Measurements from ENCODE around the gene CRYBG2.
"Not testable (repeated sequence)": the region's sequence is repeated elsewhere in the genome, so short reads cannot be mapped to it uniquely, and the experiment has no call there.

Gene CRYBG2

DNA sequence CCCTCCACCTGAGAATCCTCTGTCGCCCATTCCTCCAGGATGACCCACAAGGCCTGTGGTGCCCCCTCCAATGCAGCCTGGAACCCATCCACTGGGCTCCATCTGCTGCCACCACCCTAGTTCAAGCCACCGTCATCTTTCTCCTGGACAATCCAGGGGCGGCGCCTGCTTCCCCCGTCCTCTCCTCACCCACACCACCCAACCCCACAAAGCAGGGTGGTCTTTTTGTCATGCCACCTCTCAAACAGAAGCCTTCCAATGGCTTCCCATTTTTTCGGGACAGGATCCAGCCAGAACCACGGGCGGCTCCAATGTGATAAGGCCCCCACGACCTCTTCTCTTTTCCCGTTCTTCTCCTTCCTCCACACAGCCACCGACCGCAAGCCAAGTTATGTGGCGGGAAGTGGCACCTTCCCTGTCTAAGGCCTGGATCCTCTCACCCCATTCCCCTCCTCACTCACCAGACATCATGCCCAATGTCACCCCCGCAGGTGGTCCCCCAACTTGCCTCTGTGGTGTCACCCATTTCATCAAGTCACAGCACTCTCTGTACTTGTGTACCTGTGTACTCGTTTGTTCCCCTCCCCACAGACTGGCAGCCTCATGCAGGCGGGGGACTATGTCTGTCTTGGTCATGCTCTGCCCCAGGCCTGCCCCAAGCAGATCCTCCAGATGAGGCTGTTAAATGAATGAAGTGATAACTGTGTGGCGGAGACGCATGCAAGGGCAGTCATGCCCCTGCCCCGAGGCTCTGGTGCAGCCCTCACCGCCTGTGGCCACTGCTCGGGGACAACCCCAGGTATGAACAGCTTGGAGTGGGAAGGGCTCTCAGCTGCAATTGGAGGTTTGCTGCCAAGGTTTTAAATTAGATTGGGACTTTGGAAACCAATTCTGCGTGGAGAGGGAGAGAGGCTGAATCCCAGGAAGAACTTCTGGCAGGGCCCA lies 58.5 kb downstream of the CRYBG2 start:
- DNase-seq (ENCODE audit: low spot score) = no peak

GRCh38 chr1:26293911-26294463 lies 59.9 kb downstream of the CRYBG2 start:
- no peak for DNase-seq (ENCODE audit: low spot score)

DNA sequence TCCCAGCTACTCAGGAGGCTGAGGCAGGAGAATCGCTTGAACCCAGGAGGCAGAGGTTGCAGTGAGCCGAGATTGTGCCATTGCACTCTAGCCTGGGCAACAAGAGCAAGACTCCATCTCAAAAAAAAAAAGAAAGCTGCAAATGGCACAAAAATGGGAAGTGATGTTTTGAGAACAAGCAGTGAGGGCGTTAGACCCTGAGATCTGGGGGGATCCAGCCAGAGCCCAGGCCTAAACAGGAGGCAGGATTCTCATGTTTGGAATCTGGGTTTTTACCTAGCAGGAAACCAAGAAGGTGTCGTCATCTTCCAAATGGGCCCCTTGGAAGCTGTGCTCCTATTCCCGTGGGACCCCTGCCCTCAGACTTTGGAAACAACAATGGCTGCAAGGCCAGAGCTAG lies 61.2 kb downstream of the CRYBG2 start:
- not testable (repeated sequence) for DNase-seq (ENCODE audit: low spot score)

- no peak for DNase-seq (ENCODE audit: low spot score)
Measured at GRCh38 chr1:26291939-26292338, 62.0 kb downstream of the CRYBG2 start.

DNA sequence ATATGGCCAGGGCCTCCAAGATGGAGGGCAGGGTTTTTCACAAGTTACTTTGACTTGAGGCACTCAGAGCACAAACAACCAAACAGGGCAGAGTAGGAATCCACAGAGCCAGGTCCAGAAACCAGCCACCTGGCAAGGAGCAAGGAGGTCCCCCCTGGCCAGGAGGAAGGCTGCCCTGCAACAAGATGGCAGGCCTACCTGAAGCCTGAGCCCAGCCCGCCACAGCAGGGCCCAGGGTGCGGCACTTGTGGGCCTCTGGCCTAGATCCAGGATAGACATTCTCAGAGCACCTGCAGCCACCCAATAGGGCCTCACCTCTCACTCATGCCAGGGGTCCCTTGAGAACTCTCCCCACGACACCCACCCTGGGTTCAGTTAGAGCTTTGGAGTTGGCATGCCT lies 62.5 kb downstream of the CRYBG2 start:
- DNase-seq (ENCODE audit: low spot score) = no peak

- no peak for DNase-seq (ENCODE audit: low spot score)
Measured at GRCh38 chr1:26290882-26291261, 63.1 kb downstream of the CRYBG2 start.

GRCh38 chr1:26290122-26290881 lies 63.6 kb downstream of the CRYBG2 start:
- DNase-seq (ENCODE audit: low spot score) = no peak

DNA sequence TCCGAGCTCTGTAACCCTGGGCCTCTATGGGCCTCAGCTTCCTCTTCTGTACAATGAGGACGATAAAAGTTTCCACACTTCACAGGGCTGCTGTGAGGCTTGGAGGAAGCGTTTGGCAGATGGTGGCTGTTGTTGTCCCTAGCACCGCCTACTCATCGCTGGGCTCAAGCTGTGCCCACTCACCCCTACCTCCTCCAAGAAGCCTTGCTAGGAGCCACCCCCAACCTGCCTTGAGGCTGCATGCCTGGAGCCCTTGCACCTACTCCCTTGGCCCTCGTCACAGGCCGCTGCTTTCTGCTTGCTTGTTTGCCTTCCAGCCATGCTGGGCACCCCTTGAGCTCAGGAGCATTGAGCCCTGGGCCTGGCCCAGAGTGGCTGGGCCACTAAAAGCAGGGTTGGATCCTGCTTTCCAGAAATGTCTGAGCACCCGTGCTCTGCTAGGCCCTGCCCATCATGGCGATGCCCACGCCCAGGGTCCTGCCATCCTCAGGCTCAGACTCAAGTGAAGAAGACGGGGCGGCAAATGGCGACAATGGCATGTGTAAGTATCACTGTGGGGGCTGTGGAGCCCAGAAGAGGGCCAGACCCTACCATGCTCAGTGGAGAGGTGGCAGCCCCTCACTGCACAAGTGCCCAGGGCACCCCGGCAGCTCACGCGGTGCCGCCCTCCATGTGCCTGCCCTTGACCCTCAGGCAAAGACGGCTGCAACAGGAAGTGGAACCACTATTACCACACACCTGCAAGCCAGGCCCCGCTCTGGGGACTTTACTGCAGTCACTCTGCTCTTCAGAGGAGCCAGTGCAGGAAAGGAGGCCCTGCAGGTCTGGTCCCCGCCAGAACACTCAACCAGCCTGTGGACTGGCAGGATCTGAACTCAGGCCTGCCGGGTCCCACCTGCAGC lies 64.5 kb downstream of the CRYBG2 start:
- DNase-seq (ENCODE audit: low spot score) = no peak

- no peak for DNase-seq (ENCODE audit: low spot score)
Measured at GRCh38 chr1:26288311-26288941, 65.5 kb downstream of the CRYBG2 start.

DNA sequence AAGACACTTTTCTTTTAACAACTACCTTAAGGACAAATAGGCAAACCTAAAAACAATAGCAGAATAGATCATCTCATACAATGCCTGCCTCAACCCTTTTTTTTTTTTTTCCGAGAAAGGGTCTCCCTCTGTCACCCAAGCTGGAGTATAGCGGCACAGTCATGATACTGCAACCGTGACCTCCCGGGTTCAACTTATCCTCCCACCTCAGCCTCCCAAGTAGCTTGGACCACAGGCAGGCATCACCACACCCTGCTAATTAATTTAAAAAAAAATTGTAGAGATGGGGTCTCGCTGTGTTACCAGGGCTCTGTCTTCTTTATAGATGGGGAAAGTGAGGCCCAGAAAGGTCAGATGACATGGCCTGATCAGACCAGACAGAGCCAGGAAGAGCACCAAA lies 66.1 kb downstream of the CRYBG2 start:
- DNase-seq (ENCODE audit: low spot score) = no peak

GRCh38 chr1:26287033-26287711 lies 66.8 kb downstream of the CRYBG2 start:
- DNase-seq (ENCODE audit: low spot score) = no peak

DNA sequence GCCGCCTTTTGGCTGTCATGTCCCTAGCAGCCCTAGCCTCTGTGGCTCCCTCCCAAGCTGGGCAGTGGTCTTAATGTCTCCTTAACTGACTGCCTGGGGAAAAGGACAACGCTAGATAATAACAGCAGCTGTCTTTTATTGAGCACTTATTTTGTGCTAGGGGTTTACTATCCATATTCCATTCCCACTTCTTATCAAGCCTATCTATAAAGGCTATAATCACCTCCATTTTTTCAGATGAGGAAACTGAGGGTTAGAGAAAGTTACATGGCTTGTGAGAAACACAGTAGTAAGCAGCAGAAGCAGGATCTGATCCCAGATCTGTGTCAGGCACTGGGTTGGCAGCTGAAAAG lies 67.9 kb downstream of the CRYBG2 start:
- DNase-seq (ENCODE audit: low spot score) = no peak

- DNase-seq (ENCODE audit: low spot score) = no peak
Measured at GRCh38 chr1:26285366-26286063, 68.4 kb downstream of the CRYBG2 start.

DNA sequence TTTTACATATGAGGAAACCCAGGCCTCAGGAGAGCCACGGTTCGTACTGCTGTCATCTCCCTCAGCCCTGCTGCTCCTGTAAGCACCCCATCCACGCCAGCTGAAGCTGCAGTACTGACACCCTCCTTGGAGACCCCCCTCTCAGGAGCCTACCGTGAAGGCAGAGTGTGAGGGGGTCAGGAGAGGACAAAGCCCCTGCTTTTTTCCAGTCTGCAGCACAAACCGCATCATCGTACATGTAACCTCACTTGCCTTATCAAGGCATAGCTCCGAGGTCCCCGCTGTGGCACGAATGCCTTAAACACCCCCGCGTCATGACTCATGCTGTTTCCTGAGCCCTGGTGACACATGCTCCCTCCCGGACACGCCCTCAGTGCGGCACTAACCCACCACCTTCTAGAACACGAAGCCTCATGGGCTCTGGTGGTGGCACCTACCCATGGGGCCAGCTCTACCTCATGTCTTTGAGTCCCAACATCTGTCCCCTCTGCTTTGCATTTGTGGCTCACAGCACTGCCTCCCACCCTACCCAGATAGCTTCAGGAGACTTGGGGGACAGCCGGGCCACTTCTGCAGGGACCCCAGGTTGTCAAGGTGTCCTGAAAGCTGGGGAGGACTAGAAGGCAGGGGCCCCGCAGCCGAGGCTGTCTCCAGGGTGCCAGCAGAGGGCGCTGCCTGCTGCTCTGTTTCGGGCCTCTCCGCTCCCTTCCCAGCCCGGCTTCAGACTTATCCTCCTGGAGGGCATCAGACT lies 69.2 kb downstream of the CRYBG2 start:
- peak; percentile 74 for DNase-seq (ENCODE audit: low spot score)

DNA sequence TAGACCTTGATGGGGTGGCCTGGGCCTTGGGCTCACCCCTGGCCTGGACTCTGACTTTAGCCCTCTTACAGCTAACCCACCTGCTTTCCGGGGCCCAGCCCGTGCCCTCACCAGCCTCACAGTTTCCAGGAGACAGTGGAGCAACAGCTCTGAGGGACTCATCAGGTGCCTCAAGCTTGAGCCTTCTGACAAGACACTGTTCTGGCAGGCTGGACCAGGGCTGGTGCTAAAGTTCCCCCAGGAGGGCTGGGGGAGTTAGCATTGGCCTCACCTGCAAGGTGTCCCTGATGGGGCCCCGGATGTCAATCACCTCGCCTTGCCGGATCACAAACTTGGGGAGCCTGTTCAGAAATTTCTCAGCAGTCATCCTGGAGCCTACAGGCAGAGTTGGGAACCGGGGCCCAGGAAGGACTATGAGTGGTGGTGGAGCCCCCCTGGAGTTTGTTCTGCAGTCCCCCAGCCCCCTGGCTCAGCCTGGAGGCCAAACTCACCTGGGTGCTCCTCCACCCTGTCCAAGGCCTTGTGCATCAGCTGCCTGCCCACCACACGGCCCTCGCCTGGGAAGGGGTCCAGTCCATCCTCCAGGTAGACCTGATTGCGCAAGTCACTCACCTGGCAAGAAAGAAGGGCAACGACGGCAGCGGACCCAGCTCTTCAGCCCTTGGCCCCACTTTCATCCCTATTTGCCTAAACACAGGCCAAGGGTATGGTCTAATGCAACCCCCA lies 69.9 kb downstream of the CRYBG2 start:
- no peak for DNase-seq (ENCODE audit: low spot score)

DNA sequence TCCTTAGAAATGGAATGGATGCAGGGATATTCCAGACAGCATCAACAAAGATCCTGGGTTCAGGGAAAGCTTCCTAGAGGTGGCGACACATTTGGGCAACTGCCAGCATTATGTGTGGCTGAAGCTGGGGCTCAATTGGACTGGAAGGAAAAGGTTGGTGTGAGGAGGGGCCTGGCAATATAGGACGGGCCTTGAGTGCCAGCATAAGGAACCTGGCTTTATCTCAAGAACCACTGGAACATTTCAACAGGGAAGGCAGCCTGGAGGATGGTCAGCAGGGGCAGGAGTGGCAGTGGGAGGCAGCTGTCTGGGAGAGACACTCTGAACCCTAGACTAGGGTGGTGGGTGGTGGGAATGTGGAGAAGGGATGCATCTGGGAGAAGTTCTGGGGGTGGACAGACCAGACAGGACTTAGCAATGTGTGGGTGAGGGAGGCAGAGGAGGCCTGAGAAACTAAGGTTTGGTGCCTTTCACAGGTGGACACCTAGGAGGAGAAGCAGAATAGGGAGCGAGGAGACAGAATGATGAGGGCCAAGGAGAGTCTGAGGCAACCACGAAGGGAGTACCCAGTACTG lies 70.6 kb downstream of the CRYBG2 start:
- DNase-seq (ENCODE audit: low spot score) = no peak

DNA sequence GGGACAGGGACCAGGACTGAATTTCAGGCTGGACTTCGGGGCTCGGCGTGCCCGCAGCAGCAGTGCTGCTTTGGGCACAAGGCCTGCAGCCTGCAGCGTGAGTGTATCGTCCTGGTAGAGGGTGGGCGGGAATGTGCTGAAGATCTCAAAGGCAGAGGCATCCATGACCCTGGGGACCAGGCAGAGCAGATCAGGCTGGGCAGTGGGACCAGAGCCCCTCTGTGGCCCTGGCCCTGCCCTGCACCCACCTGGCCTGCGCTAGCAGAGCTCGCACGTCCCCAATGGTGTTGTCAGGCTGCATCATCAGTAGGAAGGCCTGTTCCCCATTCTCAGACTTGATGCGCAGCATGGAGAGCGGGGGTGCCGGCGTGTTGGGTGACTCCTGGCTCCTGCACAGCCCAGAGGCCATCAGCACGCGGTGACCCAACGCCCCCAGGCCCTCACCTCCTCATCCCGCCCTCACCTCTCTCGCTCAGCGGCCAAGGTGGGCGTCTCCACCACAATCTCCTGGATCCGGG lies 71.5 kb downstream of the CRYBG2 start:
- no peak for DNase-seq (ENCODE audit: low spot score)

- DNase-seq (ENCODE audit: low spot score) = no peak
Measured at GRCh38 chr1:26281971-26282370, 72.0 kb downstream of the CRYBG2 start.

Measured in COLO829 (cell line).